GM19043 (cell line): Measurements from ENCODE around the gene PTPRE.
"Not testable (repeated sequence)": the region's sequence is repeated elsewhere in the genome, so short reads cannot be mapped to it uniquely, and the experiment has no call there.

Experiments
- ATAC-seq: cut with Tn5 transposase; IDR thresholded peaks from one replicate; pipeline ENCODE4 v1.9.1; 2021; ENCODE audit warnings: low read depth; ENCODE audit not compliant: unreplicated experiment

Gene PTPRE

GRCh38 chr10:127977357-127978009 lies 70.6 kb downstream of the PTPRE start:
- ATAC-seq: no peak

- ATAC-seq: no peak
These were observed 71.6 kb downstream of the PTPRE start for GRCh38 chr10:127978481-127978880.

DNA sequence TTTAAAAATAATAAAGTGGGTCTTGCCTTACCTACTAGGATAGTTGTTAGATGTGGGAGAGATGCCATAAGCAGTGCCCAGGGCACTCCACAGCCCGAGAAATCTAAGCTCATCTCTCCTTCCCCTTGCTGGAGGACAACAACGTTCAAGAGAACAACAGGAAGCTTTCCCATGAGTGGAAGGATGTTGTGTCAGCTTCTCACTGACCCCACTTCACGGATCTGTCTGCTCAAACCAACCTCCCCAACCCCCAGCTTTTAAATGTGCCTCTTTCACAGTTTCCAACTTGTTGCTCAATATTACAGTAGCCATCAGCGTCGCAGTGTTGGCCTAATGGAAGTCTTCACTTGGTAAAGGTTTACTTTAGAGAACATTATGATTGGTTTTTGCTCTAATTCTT lies 72.1 kb downstream of the PTPRE start:
- no peak for ATAC-seq

DNA sequence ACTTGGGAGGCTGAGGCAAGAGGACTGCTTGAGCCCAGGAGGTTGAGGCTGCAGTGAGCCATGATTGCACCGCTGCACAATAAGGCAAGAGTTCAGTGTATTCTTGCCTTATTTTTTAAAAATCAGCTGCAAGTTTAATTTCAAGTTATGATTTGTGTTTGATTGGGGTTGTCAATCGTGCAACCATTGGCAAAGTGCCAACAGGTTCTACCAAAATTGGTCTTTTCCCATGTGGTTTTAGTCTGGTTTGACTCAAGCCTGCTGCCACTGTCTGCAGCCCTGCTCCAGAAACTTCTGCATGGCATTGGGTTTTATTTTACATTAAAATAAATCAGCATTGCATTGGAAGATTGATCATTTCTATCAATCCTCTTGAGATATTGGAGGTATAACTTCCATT lies 72.7 kb downstream of the PTPRE start:
- ATAC-seq: no peak

DNA sequence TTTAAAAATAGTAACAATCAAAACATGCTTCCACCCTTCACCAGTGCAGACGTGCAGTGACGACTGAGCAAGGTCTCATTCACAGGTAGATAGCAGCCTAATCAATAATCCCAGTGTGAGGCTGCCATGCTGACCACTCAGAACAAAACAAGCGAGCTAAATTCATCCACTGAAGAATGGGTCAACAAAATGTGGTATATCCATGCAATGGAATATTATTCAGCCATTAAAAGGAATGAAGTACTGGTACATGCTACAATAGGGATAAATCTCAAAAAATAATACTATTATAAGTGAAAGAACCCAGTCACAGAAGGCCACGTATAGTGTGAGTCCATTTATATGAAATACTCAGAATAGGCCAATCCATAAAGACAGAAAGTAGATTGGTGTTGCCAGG lies 74.0 kb downstream of the PTPRE start:
- no peak for ATAC-seq

GRCh38 chr10:127982601-127983000 lies 75.7 kb downstream of the PTPRE start:
- no peak for ATAC-seq

- ATAC-seq: no peak
These were observed 76.6 kb downstream of the PTPRE start for GRCh38 chr10:127983344-127984100.

GRCh38 chr10:127984945-127985344 lies 78.0 kb downstream of the PTPRE start:
- ATAC-seq: no peak

DNA sequence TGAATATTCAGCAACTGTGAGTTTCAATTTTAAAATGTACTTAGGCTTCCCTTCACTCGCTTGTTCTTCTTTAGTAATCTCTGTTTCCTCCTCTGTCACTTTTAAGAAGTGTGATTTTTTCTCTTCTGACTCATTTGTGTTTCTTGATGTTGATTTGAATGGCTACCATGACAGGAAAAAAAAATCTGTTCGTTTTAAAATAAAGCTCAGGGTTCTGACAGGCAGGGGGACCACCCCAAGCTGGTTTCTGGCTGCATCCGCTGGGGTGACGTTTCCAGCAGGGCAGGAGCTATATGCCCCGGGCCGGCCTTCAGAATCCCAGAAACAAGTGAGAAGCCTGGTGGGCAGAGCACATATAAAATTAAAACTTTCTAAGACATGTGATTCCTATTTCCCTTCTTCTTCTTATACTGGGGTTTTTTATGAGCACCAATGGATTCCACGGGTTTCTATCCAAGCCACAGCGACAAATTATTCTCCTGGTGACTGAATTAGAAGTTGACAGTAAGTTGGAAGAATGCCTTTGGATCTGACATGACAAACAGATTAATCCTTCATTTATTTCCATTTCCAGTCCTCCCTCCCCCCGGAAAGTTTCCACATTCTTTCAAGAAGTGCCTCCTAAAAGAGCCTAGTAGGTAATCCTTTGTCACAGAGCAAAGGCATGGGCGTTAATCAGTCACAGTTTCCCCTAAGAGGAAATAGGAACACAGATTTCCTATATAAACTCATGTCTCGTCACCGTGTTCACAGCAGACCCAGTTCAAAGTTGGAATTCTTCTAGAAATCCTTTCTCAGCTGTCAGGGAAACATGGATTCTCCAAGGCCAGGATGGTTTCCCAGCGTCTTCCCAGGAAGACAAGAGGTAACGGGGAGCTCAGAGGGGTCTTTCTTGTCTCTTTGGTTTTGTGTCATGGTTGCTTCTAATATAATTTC lies 79.9 kb downstream of the PTPRE start:
- no peak for ATAC-seq

GRCh38 chr10:127987467-127988380 lies 80.8 kb downstream of the PTPRE start:
- no peak for ATAC-seq

DNA sequence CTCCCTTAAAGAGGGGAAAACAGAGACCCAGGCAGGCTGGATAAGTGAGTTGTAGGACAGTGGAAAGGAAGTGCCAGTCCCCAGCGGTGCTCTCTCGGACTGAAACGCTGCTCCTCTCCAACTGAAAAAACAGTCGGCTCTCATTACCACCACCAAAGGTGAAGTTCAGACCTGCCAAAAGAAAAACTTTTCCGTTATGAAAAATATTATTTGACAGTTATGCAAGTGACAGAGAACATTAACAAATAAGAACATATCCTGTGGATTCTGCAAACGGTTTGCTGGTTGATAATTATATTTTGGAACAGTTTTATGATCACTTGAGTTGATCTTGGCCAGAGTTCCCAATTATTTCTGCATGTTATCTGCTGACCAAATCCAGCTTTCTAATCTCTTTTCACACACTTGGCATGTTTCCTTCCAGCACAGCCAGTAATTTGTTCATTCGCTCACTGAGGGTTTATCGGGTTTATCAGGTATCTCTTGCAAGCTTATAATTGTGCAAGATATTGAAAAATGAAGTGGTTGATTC lies 82.6 kb downstream of the PTPRE start:
- ATAC-seq: no peak

- ATAC-seq: not testable (repeated sequence)
These were observed 83.4 kb downstream of the PTPRE start for GRCh38 chr10:127990132-127990788.

GRCh38 chr10:127990846-127991542 lies 84.1 kb downstream of the PTPRE start:
- no peak for ATAC-seq

DNA sequence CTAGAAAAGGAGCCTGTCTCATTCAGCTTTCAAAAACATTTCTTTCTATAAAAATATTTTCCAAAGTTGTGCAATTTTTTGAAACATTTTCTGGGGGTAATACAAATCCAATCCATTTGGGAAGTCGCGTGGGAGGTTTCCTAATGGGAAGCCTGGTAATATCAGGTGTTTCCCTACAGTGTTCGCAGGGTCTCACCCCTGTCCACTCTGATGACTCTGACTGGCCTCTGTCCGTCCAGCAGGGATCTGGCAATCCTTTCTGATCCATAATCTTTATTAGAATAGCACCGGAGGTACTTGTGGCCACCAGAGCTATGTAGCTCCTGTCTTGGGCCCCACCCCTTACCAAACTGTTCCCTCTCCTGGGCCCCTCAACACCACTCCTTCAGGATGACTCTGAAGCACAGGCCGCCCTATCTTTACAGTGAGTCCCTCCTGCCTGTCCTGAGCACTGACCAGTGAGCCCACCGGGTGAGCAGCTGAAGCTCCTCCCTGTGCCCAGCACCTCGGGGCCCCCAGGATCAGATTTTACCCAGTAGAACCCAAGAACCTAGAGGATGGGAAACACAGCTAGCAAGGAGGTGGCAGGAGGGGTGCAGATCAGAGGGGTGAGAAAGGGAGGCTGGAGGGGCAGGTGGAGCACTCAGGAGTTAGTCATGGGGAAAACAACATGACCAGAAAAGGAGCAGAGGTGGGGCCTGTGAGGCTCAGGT lies 84.8 kb downstream of the PTPRE start:
- ATAC-seq: no peak

- no peak for ATAC-seq
These were observed 85.5 kb downstream of the PTPRE start for GRCh38 chr10:127992376-127992775.

GRCh38 chr10:127993056-127993690 lies 86.3 kb downstream of the PTPRE start:
- ATAC-seq: no peak

GRCh38 chr10:127995939-127996338 lies 89.0 kb downstream of the PTPRE start:
- no peak for ATAC-seq

DNA sequence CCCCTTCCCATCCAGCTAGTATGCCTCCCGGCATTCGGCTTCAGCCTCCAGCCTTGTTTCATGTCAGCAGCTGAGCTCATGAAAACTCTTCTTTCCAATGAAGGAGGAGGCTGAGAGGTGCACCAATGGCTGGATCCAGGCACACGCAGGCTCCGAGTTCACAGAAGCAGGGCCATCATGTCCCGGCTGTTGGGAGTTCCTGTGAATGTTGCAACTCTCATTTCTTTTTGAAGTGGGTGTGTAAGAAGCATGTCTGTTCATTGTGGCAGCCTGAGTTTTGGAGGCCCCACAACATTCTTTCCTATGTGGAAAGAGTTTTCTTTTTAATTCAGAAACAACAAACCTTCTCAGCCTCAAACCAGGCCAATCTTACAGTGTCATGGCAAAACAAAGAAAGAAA lies 89.7 kb downstream of the PTPRE start:
- ATAC-seq: no peak
